Measurements from ENCODE around the gene PLCB3. TPM values are rescaled to one million over a fixed set of nuclear protein-coding genes. Genes with fewer than 3 reads are reported as not detected.

Gene PLCB3
- 61.2 and 61.6 TPM in 2 replicates for total RNA-seq

DNA sequence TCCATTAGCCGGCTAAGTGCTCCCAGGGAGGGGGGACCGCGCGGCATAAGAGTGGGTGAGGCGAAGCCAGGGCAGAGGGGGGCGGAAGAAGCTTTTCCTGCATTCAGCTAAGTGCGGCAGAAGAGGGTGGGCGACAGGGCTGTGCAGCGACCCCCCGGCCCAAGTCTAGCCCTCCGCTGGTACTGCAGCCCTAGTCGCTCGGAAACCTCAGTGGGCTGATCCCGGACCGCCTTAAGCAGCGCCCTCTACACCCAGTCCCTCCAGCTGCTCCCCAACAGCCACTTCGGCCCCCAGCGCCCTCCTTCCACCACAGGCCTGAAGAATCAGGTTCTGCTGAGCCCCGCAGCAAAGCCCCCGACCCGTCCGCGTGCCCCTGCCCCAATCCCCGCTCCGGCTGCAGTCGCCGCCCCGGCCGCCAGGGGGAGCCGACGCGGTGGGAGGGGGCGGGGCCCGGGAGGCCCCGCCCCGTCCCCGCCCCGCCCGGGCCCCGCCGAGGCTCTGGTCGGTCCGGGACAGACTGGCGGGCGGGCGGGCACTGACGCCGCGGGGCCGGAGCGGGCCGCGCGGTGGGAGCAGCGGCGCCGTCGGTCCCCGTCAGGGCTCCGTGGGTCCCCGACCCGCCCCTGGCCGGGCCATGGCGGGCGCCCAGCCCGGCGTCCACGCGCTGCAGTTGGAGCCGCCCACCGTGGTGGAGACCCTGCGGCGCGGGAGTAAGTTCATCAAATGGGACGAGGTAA lies at the start of gene PLCB3:
PLCB3 (plus strand) TSS at position 515 of the 737 bp plus-strand sequence; CDS start at position 635, 120 bp downstream.

DNA sequence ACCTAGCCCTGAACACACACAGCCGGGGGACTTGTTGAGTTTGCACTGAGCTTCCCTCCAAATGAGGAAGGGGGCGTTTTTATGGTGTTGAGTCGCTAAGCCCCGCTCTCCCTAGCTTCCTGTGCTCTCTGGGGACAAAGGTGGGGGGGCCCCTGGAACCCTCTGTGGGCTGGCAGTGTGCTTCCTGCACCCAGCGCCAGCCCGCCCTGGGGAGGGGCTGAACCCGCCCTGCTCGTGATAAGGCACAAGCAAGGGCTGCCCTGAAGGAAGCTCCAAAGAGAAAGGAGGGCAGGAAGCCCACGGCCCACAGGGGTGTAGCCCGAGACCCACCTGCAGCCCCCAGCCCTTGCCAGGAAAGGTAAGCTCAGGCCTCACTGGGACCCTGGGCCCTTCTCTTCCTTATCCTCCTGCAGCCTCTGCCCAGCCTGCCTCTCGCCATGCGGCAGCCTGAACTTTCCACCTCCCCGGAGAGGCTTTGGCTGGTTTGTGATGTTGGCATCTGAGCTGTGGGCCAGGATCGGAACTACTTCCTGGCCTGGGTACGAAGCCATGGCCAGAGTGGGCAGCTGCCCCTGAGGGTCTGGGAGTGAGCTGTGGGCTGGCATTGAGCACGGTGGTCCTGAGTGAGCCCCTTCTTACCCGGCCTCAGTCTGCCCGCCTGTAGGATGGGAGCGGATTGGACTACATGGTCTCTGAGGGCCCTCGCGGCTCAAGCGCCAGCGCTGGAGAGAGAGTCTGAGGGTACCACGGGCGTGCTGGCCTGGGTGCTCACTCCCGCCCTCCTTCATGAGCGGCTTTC lies 44.7 kb upstream of the PLCB3 start, which contains the start of gene FERMT3:
FERMT3 (plus strand) TSS at position 265 of the 799 bp plus-strand sequence. CDS start 644 bp downstream, outside the sequence.

DNA sequence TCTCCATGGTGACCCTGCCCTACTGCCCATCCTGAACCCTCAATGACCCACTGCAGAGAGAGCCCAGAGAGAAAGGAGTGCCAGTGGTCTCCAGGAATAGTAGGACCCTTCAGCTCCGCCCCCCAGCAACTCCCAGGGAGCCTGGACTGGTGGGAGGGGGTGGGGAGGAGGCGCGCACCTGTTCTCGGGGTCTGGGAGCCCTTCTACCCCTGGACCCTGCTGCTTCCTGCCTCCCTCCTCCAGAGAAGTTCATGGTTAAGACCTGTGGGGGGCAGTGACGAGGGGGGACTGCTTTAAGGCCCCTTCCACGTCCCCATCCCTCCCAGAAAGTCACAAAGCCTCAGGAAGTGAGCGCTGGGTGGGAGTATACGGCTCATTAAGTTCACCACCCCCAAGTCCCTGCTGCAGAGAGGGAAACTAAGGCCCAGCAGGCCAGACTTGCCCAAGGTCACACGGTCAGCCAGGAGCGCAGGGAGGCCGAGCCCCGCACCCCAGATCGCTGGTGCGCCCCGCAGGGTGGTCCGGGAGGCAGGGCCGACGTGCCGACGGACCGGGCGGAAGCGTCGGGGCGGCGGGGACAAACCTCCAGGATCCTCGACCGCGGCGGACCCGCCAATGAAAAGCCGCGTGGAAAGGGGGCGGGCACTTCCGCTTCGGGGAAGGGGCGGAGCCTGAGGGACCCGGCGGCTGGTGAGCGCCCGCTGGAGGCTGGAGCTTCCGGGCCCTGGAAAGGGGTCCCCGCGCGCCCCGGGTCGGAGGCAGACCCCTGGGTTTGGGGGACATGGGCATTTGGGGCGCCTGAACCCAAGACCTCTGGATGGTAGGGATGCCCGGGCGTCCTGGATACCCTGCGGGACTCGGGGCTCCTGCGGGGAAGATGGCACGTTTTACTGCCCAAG lies 25.5 kb upstream of the PLCB3 start, which contains the start of the genes NUDT22 and TRPT1:
NUDT22 (plus strand) TSS at position 667 of the 899 bp plus-strand sequence. CDS start 379 bp downstream, outside the sequence.
TRPT1 (minus strand) TSS at position 579 of the 899 bp plus-strand sequence; CDS start at position 253, 326 bp downstream.

DNA sequence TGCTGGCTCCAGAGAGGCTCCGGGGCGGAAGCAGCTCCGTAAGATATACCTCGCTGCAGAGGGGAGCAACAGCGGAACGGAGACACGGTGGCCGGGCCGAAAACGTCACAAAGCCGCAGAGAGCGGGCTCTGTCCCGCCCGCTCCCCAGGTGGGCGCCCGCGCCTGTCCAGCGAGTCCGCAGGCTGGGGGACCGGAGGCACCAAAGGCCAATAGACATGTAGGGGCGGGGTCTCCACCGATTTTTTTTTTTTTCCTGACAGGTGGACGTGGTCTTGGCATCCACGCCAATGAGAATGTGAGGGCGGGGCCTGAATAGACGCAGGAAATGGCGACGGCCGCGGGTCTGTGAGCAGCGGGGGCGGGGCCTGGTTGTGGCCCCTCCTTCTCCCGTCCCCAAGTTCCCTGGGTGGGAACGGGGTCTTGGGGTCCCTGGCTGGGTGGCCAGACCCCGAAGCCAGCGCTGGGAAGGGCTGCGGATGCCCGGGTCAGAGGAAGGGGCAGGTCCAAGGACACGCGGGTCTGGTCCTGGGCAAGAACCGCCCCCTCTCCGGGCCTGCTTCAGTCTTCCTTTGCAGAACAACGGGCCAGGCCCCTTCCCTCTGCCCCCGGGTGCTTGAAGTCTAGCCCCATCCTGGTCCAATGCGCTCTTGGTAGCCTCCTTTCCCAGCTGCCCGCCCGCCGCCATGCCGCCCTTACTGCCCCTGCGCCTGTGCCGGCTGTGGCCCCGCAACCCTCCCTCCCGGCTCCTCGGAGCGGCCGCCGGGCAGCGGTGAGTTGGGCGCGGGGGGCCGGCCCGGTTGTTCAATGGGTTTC lies 21.0 kb upstream of the PLCB3 start, which contains the start of gene DNAJC4:
DNAJC4 (plus strand) TSS at position 378 of the 814 bp plus-strand sequence; CDS start at position 685, 307 bp downstream.

DNA sequence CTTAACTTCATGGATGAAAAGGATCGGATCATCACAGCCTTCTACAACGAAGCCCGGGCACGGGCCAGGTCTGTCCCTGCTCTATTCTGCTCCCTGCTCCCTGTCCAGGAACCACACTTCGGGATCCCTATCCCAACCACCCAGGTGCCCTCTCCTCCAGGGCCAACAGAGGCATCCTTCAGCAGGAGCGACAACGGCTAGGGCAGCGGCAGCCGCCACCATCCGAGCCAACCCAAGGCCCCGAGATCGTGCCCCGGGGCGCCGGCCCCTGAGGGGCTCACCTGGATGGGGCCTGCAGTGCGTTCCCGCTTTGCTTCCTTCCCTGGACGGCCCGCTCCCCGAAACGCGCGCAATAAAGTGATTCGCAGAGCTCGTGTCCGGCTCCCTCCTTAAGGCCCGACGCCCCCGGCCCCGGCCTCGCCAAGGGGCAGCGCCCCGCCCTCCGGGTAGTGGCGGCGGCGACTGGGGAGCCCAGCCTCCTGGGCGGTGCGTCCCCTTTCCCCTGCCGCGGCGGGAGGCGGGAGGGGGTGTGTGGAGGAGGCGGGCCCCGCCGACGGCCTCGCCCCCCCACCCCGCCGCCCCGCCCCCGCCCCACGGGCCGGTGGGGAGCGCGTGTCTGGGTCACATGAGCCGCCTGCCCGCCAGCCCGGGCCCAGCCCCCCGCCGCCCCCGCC lies 17.3 kb upstream of the PLCB3 start, which contains the start of gene VEGFB:
VEGFB (plus strand) TSS at position 672 of the 674 bp plus-strand sequence. CDS start 250 bp downstream, outside the sequence.

DNA sequence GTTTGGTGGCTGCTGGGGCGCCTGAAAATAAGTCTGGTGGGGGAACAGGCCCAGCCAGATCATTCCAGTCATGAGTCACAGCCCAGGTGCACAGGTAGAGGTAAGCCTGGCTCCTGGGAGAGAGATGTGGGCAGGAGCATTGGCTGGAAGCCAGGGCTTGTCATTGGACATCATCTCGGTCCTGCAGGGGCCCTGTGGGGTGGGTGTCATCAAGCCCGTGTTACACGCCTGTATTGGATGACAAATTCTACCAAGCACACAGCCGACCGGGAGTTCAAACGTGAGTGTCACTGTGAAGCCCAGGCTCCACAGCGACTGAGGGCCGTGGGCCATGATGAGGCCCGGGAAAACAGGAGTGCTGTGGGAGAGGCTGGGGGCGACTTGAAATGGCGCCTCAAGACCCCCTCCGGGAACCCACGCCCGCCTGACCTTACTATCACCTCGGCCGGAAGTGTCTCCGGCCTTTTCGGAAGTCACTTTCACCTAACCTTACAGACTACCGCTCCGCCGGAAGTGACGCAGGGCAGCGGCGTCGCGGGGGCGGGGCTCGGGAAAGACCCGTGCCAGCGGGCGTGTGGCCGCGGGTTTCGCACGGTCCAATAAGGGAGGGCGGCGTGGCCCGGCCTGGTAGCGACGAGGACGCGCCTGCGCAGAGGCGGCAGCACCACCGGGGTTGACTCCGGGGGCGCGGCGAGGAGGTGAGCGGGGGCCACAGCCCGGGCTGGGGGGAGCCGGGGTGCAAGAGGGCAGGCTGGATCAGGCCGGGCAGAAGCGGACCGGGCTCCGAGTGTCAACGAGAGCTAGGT lies 10.7 kb upstream of the PLCB3 start, which contains the start of gene FKBP2:
FKBP2 (plus strand) TSS at position 661 of the 806 bp plus-strand sequence. CDS start 1,293 bp downstream, outside the sequence.

DNA sequence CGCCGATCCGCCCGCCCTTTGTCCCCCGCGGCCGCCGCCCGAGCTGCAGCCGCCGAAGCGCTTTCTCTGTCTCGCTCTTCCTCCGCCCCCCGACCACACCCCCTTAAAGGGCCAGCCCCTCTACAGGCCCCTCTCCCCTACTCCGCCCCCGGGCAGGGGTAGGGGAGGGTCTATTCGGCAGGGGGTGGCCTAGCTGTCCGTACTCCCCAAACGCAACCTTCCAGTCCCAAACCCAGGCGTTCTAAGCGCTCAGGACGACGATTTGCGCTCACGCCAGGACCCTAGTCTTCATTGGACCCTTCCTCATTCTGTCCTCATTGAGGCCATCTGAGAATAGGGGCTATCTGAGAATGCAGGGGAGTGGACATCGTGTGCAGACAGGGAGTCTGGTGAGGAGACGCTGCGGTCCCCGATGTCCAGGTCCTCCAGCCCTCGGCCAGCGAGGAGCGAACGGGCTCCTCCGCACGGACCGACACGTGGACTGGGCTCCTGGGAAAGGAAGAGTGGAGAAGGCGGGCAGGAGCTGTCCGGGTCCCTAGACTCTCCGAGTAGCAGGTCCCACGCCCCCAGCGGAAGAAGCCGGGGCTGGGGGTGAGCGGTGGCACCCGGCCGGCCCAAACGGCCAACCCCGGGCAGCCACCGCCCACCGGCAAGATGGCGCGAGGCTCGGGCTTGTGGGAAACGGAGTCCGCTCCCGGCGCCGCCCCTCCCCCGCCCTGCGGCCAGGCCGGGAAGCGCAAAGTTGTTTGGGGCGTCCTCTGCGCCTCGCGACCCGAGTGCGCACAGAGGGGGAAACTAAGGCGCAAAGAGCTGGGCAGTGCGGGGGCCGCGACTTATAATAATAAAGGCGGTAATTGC lies 4.2 kb upstream of the PLCB3 start, which contains the start of gene PPP1R14B:
PPP1R14B (minus strand) TSS at position 73 of the 858 bp plus-strand sequence. CDS start 270 bp downstream, outside the sequence.

DNA sequence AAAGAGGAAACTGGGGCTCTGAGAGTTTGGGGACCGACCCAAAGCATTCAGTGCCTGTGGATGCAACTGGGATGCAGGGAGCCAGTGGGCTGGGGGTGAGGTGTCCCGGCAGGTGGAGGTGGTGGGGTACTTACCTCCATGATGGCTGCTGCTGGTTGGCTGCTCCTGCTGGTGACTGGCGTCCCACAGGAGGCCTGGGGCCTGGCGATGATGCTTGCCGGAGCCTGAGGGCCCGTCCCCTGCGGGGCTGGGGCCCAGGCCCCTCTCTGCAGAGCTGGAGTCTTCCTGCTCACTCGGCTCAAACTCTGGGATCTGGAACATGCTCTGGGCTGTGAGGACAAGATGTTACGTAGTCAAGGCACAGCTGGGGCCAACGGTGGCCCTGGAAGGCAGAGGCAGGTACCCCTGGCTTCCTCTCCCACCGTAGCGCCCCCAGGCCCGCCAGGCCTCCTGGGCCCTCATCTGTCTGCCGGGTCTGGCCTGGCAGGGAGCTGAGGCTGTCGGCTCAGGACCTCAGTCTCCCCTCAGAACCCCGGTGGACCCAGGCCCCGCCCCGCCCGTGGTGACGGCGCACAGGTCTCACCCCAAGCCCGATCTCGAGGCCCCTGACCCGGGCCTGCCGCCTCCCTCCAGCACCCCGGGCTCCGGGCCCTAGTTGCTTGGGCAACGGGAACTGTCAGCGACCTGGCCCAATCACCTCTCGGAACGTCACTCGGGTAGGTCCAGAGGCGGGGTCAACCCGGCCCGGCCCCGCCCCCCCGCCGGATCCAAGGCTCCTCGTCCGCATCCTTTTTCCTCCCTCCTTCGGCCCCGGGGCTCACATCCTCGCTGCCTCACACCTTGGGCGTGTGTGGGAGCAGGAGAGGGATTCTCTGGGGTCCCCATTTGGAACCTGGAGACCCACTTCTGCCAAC lies 33.0 kb downstream of the PLCB3 start, which contains the start of gene BAD:
BAD (minus strand) TSS at position 618 of the 914 bp plus-strand sequence; CDS start at position 321, 297 bp downstream.

DNA sequence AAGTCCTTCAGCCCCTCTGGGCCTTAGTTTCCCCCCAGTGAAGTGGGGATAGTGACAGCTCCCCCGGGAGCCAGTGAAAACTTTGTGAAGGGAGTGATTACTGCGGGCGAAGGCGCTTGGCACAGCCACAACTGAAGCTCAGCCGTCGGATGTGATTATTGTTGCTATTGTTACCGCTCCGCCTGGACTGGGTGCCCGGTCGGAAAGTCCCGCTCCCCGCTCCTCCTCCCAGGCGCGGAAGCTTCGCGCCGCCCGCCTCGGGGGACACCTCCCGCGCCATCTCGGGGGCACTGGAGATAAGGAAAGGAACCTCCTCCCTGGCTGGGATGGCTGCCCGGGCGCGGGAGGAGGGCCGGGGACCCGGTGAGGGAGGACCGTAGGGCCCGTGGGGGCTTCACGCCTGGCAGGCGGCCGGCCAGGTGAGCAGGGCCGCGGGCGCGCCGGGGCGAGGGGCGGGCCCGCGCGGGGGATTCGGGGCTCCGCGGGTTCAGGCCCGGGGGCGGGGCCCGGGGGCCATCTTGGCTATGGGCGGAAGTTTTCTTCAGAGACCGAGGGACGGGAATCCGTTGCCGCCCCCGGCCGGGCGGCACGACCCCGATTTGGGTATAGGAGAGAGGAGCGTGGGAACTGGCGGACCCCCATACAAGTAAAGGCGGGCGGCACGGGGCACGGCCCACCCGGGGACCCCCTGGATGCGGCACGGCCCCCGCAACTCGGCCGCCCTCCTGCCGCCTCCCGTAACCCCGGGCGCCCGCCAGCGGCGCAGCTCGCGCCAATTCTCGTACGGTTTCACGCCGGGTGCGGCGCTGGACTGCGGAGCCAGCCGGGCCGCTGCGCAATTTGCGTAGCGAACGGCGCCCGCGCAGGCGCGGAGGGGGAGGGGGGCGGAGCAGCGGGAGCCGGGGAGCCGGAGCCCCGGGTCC lies 33.9 kb downstream of the PLCB3 start, which contains the start of gene GPR137:
GPR137 (plus strand) TSS at position 887 of the 923 bp plus-strand sequence. CDS start 677 bp downstream, outside the sequence.

DNA sequence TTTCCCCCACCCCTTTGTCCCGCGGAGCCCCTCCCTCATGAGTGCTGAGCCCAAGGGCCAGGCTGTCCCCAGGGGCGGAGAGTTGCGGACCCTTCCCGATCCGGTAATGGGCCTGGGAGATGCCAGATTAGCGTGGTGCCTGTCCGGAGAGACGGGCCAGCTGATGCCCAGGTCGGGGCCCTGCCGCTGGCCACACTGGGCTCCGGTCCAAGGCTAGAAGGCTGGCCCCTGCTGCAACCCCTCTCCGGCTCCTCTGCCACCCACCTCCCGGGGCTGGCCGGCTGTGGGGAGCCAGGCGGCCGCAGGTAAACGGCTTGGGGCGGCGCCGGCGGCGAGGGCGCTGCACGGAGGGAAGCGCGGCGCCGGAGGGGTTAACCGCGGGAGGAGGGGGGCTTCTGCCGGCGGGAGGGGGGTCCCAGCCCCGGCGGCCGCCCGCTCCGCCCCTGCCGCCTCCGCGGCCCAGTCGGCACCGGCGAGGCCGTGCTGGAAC lies 40.0 kb downstream of the PLCB3 start, which contains the start of gene KCNK4:
KCNK4 (plus strand) TSS at position 41 of the 490 bp plus-strand sequence. CDS start 1,717 bp downstream, outside the sequence.

DNA sequence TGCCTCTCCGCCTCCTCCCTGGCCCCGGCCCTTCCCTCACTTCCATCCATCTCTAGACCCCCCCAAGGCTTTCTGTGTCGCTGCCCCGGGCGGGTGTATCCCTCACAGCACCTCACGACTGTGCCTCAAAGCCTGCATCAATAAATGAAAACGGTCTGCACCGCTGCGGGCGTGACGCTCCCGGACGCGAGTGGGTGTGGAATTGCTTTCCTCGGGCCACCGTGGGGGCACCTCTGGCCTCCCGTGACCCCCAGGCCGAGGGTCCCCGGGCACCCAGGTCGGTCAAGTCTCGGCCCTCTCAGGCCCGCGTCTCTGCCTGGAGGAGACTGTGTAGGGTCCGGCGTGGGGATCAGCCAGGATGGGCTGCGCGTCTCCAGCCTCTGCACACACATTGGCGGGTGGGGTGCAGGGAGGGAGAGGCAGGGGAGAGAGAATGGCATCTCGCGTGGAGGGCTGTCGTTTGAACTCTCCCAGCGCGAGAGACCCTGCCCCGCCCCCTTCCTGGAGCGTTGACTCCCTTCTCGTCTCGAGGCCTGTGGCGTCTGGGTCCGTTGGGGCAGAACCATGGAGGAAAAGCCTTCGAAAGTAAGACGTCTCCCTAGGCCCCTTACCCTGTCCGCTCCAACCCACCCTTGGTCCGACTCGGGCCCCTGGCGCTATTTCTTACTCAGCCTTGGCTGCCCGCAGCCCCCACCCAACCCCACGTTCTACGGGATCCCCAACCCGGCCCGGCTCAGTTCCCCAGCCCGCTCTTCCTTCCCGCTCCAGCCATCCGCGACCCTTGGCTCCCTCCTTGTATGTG lies 48.7 kb downstream of the PLCB3 start, which contains the start of gene CATSPERZ:
CATSPERZ (plus strand) TSS at position 512 of the 802 bp plus-strand sequence; CDS start at position 565, 53 bp downstream.

DNA sequence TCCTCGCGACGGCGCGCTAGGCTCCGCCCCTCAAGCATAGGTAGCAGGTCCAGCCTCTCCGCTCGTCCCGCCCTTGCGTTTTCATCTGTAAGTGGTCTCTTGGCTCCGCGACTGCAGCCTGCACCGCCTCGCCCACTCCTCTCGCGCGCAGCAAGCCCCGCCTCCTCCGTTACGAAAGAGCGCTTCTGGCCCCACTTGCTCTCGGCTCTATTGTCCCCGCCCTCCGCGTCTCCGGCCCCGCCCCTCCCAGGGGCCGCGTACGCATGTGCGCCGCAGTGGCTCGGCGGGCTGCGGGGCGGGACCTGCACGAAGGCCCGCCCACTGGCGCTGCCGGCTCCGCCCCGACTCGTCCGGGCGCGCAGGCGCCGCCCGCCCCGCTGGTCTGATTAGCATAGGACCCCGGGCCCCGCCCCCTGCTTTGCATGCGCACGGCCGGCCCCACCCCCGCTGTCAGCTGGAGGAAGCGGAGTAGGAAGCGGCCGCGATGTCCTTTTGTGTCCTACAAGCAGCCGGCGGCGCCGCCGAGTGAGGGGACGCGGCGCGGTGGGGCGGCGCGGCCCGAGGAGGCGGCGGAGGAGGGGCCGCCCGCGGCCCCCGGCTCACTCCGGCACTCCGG lies 53.9 kb downstream of the PLCB3 start, which contains the start of gene ESRRA:
ESRRA (plus strand) TSS at position 450 of the 616 bp plus-strand sequence. CDS start 1,656 bp downstream, outside the sequence.

DNA sequence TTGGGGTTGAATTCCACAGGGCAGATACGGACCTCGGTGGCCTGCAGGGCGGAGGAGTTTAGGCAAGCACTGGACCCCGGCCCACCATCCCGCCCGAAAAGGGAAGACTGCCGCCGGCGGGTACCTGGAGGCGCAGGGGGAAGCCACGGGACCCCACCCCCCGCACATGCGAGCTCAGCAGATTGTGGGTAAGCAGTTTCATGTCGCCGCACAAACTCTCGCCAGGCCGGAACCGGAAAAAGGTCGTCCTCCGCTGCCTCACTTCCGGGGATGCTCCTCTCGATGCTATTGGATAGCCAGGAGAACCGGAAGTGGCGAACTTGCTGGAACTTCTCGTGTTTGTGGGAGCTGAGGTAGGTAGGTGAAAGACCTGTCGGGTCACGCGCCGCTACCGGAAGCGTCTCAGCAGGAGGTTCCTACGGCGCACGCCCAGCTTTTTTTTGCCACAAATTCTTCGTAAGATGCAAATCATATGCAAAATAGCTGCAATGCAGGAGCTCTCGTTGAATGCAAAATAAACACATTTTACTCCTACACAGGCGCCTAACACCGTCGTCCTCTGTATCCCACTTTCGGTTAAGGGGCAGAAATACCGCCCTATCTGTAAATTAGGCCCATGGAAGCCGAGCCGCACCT lies 66.1 kb downstream of the PLCB3 start, which contains the start of gene TRMT112:
TRMT112 (minus strand) TSS at position 235 of the 636 bp plus-strand sequence; CDS start at position 202, 33 bp downstream.

Measured in thoracic aorta endothelial cell (primary cell).